HepG2 (cell line): ENCODE results near the gene PRKCE. TPM values are rescaled to one million over a fixed set of nuclear protein-coding genes. Genes with fewer than 3 reads are reported as not detected.

ENCODE experiments used
- ATAC-seq: fragments of 200-7000 bp; cut with Tn5 transposase; 3 replicates; pipeline ENCODE4 v1.9.1; 2020; ENCODE audit warnings: mild to moderate bottlenecking, moderate library complexity
- BruUV-seq: library from RNA; stranded (reverse); fragments of 400-500 nt; replicated peaks from 2 replicates; lab custom pipeline; 2021; lab: Mats Ljungman, UMichigan
- CTCF ChIA-PET: fragments of 300-600 bp; formaldehyde crosslinking; extraction: SDS; loops from one replicate; lab custom pipeline; 2021; ENCODE audit warnings: low total read pairs, inconsistent platforms, low intra/inter-chr PET ratio; lab: Yijun Ruan, JAX
- POLR2A ChIA-PET: fragments of 350-600 bp; sonication (Branson Sonifier 250); formaldehyde crosslinking; loops from one replicate; lab custom pipeline; 2020; ENCODE audit warnings: antibody characterized with exemption, inconsistent platforms; lab: Yijun Ruan, JAX
- DNase-seq: peaks from one replicate; pipeline ENCODE4 v3.0.0-alpha.2; 2015; ENCODE audit warnings: low spot score
- FAIRE-seq: peaks from 3 replicates; lab custom pipeline; 2011; peaks lifted over from hg19 to GRCh38; lab: Jason Lieb, UNC
- H2AFZ ChIP-seq: one replicate; pipeline ENCODE4 v1.6.1; 2011; ENCODE audit warnings: low read length, inconsistent platforms
- H3K27ac ChIP-seq: fragments of 300-600 bp; 3 replicates; pipeline ENCODE4 v1.8.0; 2011; ENCODE audit warnings: mixed run types, mild to moderate bottlenecking, mixed read lengths, low read length, inconsistent platforms; ENCODE audit not compliant: insufficient read depth; ENCODE audit errors: extremely low read length
- H3K27me3 ChIP-seq, 2 experiments: fragments of 200-600 bp in 1 of 2; 2 replicates in 1 of 2; 3 replicates in 1 of 2; pipeline versions ENCODE4 v1.6.0 to v1.8.0; 2011; ENCODE audit warnings: low read length in 2 of 2, mild to moderate bottlenecking in 2 of 2, moderate library complexity in 2 of 2, inconsistent platforms in 1 of 2; ENCODE audit not compliant: insufficient read depth in 2 of 2, control insufficient read depth in 1 of 2
- H3K36me3 ChIP-seq, 2 experiments: fragments of 200-600 bp in 1 of 2; replicated peaks in 1 of 2; 2 replicates in 1 of 2; 3 replicates in 1 of 2; pipeline versions ENCODE4 v1.5.1 to v1.8.0; 2011; ENCODE audit warnings: low read length in 2 of 2, inconsistent platforms in 1 of 2; ENCODE audit not compliant: insufficient read depth in 2 of 2, control insufficient read depth in 1 of 2
- H3K4me1 ChIP-seq: 2 replicates; pipeline ENCODE4 v1.5.1; 2012; ENCODE audit warnings: low read length, inconsistent platforms; ENCODE audit not compliant: insufficient read depth
- H3K4me2 ChIP-seq: 2 replicates; pipeline ENCODE4 v1.6.0; 2011; ENCODE audit warnings: low read depth, low read length, inconsistent platforms
- H3K4me3 ChIP-seq, 3 experiments: fragments of 200-600 bp in 1 of 3; sonication (generic), shearing (Covaris generic) in 1 of 3; replicated peaks in 1 of 3; 2 replicates each; pipeline ENCODE4 v1.5.1; 2011 to 2016; ENCODE audit warnings: low read length in 3 of 3, inconsistent platforms in 2 of 3, low read depth in 2 of 3, mild to moderate bottlenecking in 2 of 3, control low read depth in 1 of 3, mixed read lengths in 1 of 3; ENCODE audit not compliant: insufficient read depth in 1 of 3
- H3K79me2 ChIP-seq: one replicate; pipeline ENCODE4 v1.6.1; 2011; ENCODE audit warnings: low read length, inconsistent platforms; ENCODE audit not compliant: insufficient read depth
- H3K9ac ChIP-seq: 2 replicates; pipeline ENCODE4 v1.6.0; 2011; ENCODE audit warnings: mild to moderate bottlenecking, low read depth, low read length, inconsistent platforms; ENCODE audit not compliant: insufficient read depth
- H3K9me3 ChIP-seq: 2 replicates; pipeline ENCODE4 v1.5.1; 2012; ENCODE audit warnings: mild to moderate bottlenecking, low read length
- H4K20me1 ChIP-seq: 2 replicates; pipeline ENCODE4 v1.6.0; 2011; ENCODE audit warnings: inconsistent platforms, mild to moderate bottlenecking, low read length, moderate library complexity; ENCODE audit not compliant: insufficient read depth
- ARID5B ChIP-seq: IDR thresholded peaks from 2 replicates; pipeline ENCODE4 v1.4.0; 2020; ENCODE audit warnings: mild to moderate bottlenecking, missing genetic modification reagents
- POGK ChIP-seq: sonication (generic); formaldehyde crosslinking; conservative IDR thresholded peaks from 2 replicates; pipeline ENCODE4 v1.8.0; 2022; ENCODE audit warnings: mild to moderate bottlenecking, moderate library complexity, missing genetic modification reagents
- RELA ChIP-seq: sonication (generic); formaldehyde crosslinking; IDR thresholded peaks from 2 replicates; pipeline ENCODE4 v1.4.0; 2020; ENCODE audit warnings: missing genetic modification reagents
- RORA ChIP-seq: sonication (generic); formaldehyde crosslinking; IDR thresholded peaks from 2 replicates; pipeline ENCODE4 v1.5.0; 2020; ENCODE audit warnings: mild to moderate bottlenecking, missing genetic modification reagents, moderate library complexity
- TEAD2 ChIP-seq: sonication (generic); formaldehyde crosslinking; IDR thresholded peaks from 2 replicates; pipeline ENCODE4 v1.9.0; 2021; ENCODE audit warnings: missing genetic modification reagents
- ZNF749 ChIP-seq: sonication (generic); formaldehyde crosslinking; IDR thresholded peaks from 2 replicates; pipeline ENCODE4 v1.8.0; 2022; ENCODE audit warnings: mild to moderate bottlenecking, missing genetic modification reagents, moderate library complexity, borderline replicate concordance
- WGBS: methylation state at CpG from one replicate; pipeline ENCODE4 v1.1.6; 2017; ENCODE audit warnings: low lambda C conversion rate; 5-methylcytosine and 5-hydroxymethylcytosine counted together
- in situ Hi-C: cut with HindIII; loops from 2 replicates; pipeline ENCODE4 v1.10.0; 2017; ENCODE audit warnings: low pct_unique_long_range_greater_than_20kb; ENCODE audit not compliant: extremely low pct_ligation_motif_present
- intact Hi-C: fragments of 100-400 bp; cut with micrococcal nuclease; formaldehyde crosslinking; loops from one replicate; pipeline ENCODE4 v1.10.0; 2022; ENCODE audit not compliant: unreplicated experiment
- polyA plus RNA-seq, 8 experiments: library from polyadenylated mRNA; depleted of rRNA in 3 of 8; stranded (reverse) in 7 of 8; unstranded in 1 of 8; fragments of >200 nt; fragmentation: Illumina TruSeq in 4 of 8; extraction: Trizol in 4 of 8; gene quantifications; 2 replicates each; pipeline versions ENCODE4 v1.2.1 to v1.2.3, GENCODE V29; 2011 to 2016; ENCODE audit warnings: low read depth in 4 of 8, missing spikeins in 1 of 8, mixed read lengths in 1 of 8; ENCODE audit not compliant: insufficient read depth in 1 of 8
- total RNA-seq, 5 experiments: library from RNA; depleted of rRNA; stranded (reverse); fragments of >200 nt; fragmentation: Illumina TruSeq; extraction: Trizol; gene quantifications; 2 replicates each; pipeline ENCODE4 v1.2.3, GENCODE V29; 2016; ENCODE audit warnings: low read depth in 1 of 5

Gene PRKCE
- total and polyA plus RNA-seq, 2 of the 13 experiments (the other 11 are each of a cell fraction or from before 2014, with no cell fraction given): 1.0 to 3.9 TPM

DNA sequence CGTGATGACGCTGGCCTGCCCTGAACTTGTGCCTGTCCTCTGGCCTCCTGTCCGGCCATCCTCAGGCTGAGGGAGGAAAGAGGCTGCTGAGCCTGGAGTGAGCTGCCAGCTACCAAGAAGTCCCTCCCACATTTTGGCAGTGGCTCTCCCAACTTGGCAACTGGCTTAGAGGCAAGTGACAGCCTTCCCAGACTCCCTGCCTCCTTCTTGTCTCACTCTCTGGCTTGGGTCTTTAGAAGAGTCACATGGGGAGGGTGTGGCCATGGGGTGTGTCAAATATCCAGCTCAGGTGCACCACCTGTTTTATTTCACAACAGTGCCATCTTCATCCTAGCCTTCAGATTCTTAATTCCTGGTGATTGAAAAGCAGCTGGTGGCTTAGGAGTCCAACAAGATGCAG lies 222.9 kb downstream of the PRKCE start (continued):
- TF ChIP-seq ARID5B (CRISPR knock-in tag) (no peak), RELA (CRISPR knock-in tag) (no peak), POGK (no peak), RORA (CRISPR knock-in tag) (no peak), TEAD2 (no peak)

- POLR2A ChIA-PET: no interaction called here
- no peaks in the 10 kb centered on the region for H4K20me1 ChIP-seq
- no peaks in the 10 kb centered on the region for H3K27me3 ChIP-seq
- TF ChIP-seq ZNF749: no peak
- TF ChIP-seq, all 625 proteins: peak for 0
- FAIRE-seq: no peak
- H2AFZ ChIP-seq: no peak overlapping the region
- no TSS peak for BruUV-seq
- CTCF ChIA-PET: no interaction called here
- no peaks in the 10 kb centered on the region for H3K79me2 ChIP-seq
- H3K4me2 ChIP-seq: no peak overlapping the region
- no peak for DNase-seq
- H3K9ac ChIP-seq: no peak overlapping the region
- no peak overlapping the region for H3K4me3 ChIP-seq
- H3K27ac ChIP-seq: no peak overlapping the region
- no peaks in the 10 kb centered on the region for H3K9me3 ChIP-seq
- ATAC-seq: no peak
- in situ Hi-C loops (no loop called here), intact Hi-C loops (loop anchor here (1.0 kb wide), 1 partner anchor 36 kb away; no protein-coding TSS in a partner anchor)
- H3K4me1 ChIP-seq: no peaks in the 10 kb centered on the region
- no peaks in the 10 kb centered on the region for H3K36me3 ChIP-seq
- 33% methylated on average over 2 of the region's 2 CpGs for WGBS
These were observed 225.1 kb downstream of the PRKCE start for GRCh38 chr2:45876611-45877010.
